Glomerular endothelial cell (primary cell): Measurements from ENCODE around the gene ANKRD10. TPM values are rescaled to one million over a fixed set of nuclear protein-coding genes. Genes with fewer than 3 reads are reported as not detected.

Experiments used
- DNase-seq: peaks from one replicate; pipeline ENCODE4 v3.0.0-alpha.2; 2011; ENCODE audit warnings: low read depth, low spot score; ENCODE audit errors: extremely low read depth
- total RNA-seq: library from RNA; depleted of rRNA; stranded (reverse); fragments of >200 nt; gene quantifications from 2 replicates; pipeline ENCODE4 v1.2.3, GENCODE V29; 2015

Gene ANKRD10
- total RNA-seq, 1 donor from 2014 or later: 92.9 TPM

- DNase-seq: no peak
Measured at GRCh38 chr13:110835721-110836604, 78.9 kb downstream of the ANKRD10 start.

- no peak for DNase-seq
Measured at GRCh38 chr13:110834572-110834971, 80.3 kb downstream of the ANKRD10 start.

- DNase-seq: no peak
Measured at GRCh38 chr13:110832531-110832930, 82.3 kb downstream of the ANKRD10 start.

GRCh38 chr13:110832205-110832479 is 82.7 kb downstream of the ANKRD10 start:
- DNase-seq: no peak

GRCh38 chr13:110831437-110832204 is 83.2 kb downstream of the ANKRD10 start:
- DNase-seq: no peak

GRCh38 chr13:110830800-110831371 is 84.0 kb downstream of the ANKRD10 start:
- DNase-seq: no peak

GRCh38 chr13:110830331-110830730 is 84.5 kb downstream of the ANKRD10 start:
- DNase-seq: no peak

- no peak for DNase-seq
Measured at GRCh38 chr13:110829486-110829885, 85.4 kb downstream of the ANKRD10 start.

GRCh38 chr13:110828705-110829104 is 86.2 kb downstream of the ANKRD10 start:
- no peak for DNase-seq

Other genes with a start within 250 kb of the ANKRD10 start
- 33.1 and 52.7 TPM in 2 replicates for gene CARS2, start 209.0 kb downstream of the ANKRD10 start, total RNA-seq
- gene ING1, start 201.4 kb downstream of the ANKRD10 start, total RNA-seq: 10.6 and 15.8 TPM in 2 replicates
- gene ARHGEF7, start 200.2 kb upstream of the ANKRD10 start, total RNA-seq: 158 and 197 TPM in 2 replicates